Measurements from ENCODE around the gene TLR4. TPM values are rescaled to one million over a fixed set of nuclear protein-coding genes. Genes with fewer than 3 reads are reported as not detected.

TLR4 gene
- total RNA-seq, 4 donors from 2014 or later: 9.8 to 31.5 (median 19.9) TPM

- Histone ChIP-seq H3K36me3 (no peaks in the 10 kb centered on the region), H3K27ac (no peak overlapping the region), H3K4me1 (peaks cover 0 to 7% (median 0%) of the 10 kb centered on the region in 3 donors), H3K9me3 (no peaks in the 10 kb centered on the region), H3K27me3 (peaks cover 11% of the 10 kb centered on the region), H3K4me3 (no peak overlapping the region)
- WGBS, 2 donors (ENCODE audit: low coverage in 1 of 2): 88% methylated on average over 1 to 2 of the region's 7 CpGs
- no peak for ATAC-seq
- TF ChIP-seq CTCF (IDR thresholded peaks at IDR 0.05) (no peak), POLR2AphosphoS5 (IDR thresholded peaks at IDR 0.05) (no peak), POLR2A (IDR thresholded peaks at IDR 0.05) (no peak), EP300 (IDR thresholded peaks at IDR 0.05) (no peak)
Measured at GRCh38 chr9:117737721-117738226, 33.6 kb downstream of the TLR4 start.

GRCh38 chr9:117739206-117739605 is 35.0 kb downstream of the TLR4 start:
- Histone ChIP-seq H3K9me3 (no peaks in the 10 kb centered on the region), H3K4me1 (no peaks in the 10 kb centered on the region), H3K27me3 (peaks cover 18% of the 10 kb centered on the region), H3K27ac (no peak overlapping the region), H3K4me3 (no peak overlapping the region), H3K36me3 (no peaks in the 10 kb centered on the region)
- whole genome bisulfite sequencing, 2 donors (ENCODE audit: low coverage in 1 of 2): 73% methylated on average over 7 to 10 of the region's 10 CpGs
- ATAC-seq: no peak
- TF ChIP-seq EP300 (IDR thresholded peaks at IDR 0.05) (no peak), POLR2AphosphoS5 (IDR thresholded peaks at IDR 0.05) (no peak), POLR2A (IDR thresholded peaks at IDR 0.05) (no peak), CTCF (IDR thresholded peaks at IDR 0.05) (no peak)

GRCh38 chr9:117739624-117740347 is 35.6 kb downstream of the TLR4 start:
- Histone ChIP-seq H3K9me3 (no peaks in the 10 kb centered on the region), H3K27me3 (peaks cover 24% of the 10 kb centered on the region), H3K27ac (no peak overlapping the region), H3K36me3 (no peaks in the 10 kb centered on the region), H3K4me3 (no peak overlapping the region), H3K4me1 (peaks cover 0 to 5% (median 0%) of the 10 kb centered on the region in 3 donors)
- WGBS, 2 donors (ENCODE audit: low coverage in 1 of 2): 71 to 78% methylated on average over 10 to 11 of the region's 11 CpGs
- no peak for ATAC-seq
- TF ChIP-seq EP300 (IDR thresholded peaks at IDR 0.05) (no peak), POLR2AphosphoS5 (IDR thresholded peaks at IDR 0.05) (no peak), CTCF (IDR thresholded peaks at IDR 0.05) (no peak), POLR2A (IDR thresholded peaks at IDR 0.05) (no peak)

- TF ChIP-seq POLR2A (IDR thresholded peaks at IDR 0.05) (no peak), POLR2AphosphoS5 (IDR thresholded peaks at IDR 0.05) (no peak), CTCF (IDR thresholded peaks at IDR 0.05) (no peak), EP300 (IDR thresholded peaks at IDR 0.05) (no peak)
- H3K9me3 ChIP-seq: no peaks in the 10 kb centered on the region
- ATAC-seq: peak; percentile 35
- 38 to 60% methylated on average over 1 to 2 of the region's 4 CpGs for WGBS, 2 donors (ENCODE audit: low coverage in 1 of 2)
- peaks cover 0 to 9% (median 0%) of the 10 kb centered on the region in 3 donors for H3K4me1 ChIP-seq
- H3K36me3 ChIP-seq: no peaks in the 10 kb centered on the region
- H3K27ac ChIP-seq: no peak overlapping the region
- no peak overlapping the region for H3K4me3 ChIP-seq
- peaks cover 44% of the 10 kb centered on the region for H3K27me3 ChIP-seq
Measured at GRCh38 chr9:117742131-117742530, 37.9 kb downstream of the TLR4 start.

GRCh38 chr9:117744369-117744768 is 40.2 kb downstream of the TLR4 start:
- H3K9me3 ChIP-seq: no peaks in the 10 kb centered on the region
- H3K4me1 ChIP-seq: peaks cover 0 to 9% (median 0%) of the 10 kb centered on the region in 3 donors
- peak overlapping the region in 1 of 2 donors; percentile 42 for H3K4me3 ChIP-seq
- H3K27me3 ChIP-seq: peaks cover 65% of the 10 kb centered on the region
- WGBS, 2 donors (ENCODE audit: low coverage in 1 of 2): 66 to 69% methylated on average over 3 of the region's 3 CpGs
- TF ChIP-seq EP300 (IDR thresholded peaks at IDR 0.05) (no peak), CTCF (IDR thresholded peaks at IDR 0.05) (no peak), POLR2AphosphoS5 (IDR thresholded peaks at IDR 0.05) (no peak), POLR2A (IDR thresholded peaks at IDR 0.05) (no peak)
- no peak for ATAC-seq
- no peak overlapping the region for H3K27ac ChIP-seq
- no peaks in the 10 kb centered on the region for H3K36me3 ChIP-seq
